GM18507 (cell line): Measurements from ENCODE around the gene NUP93.

ENCODE experiments used
- DNase-seq: peaks from one replicate; pipeline ENCODE4 v3.0.0; 2011; ENCODE audit warnings: low read depth; ENCODE audit not compliant: insufficient read length; ENCODE audit errors: extremely low spot score
- FAIRE-seq: peaks from 2 replicates; lab custom pipeline; 2011; peaks lifted over from hg19 to GRCh38; lab: Jason Lieb, UNC

Gene NUP93

GRCh38 chr16:56729735-56730662 is at the start of gene NUP93:
Gene NUP93, plus strand, starts transcription at chr16:56730129. Its CDS starts 18,119 bp downstream, at chr16:56748248.
- peak; percentile 92 for DNase-seq
- peak; percentile 63 for FAIRE-seq

- peak; percentile 89 for DNase-seq
- peak; percentile 95 for FAIRE-seq
These were observed 47.8 kb upstream of the NUP93 start, which contains the start of gene MT1X for GRCh38 chr16:56681939-56682702. Gene MT1X, plus strand, starts transcription at chr16:56682470. Its CDS starts 71 bp downstream, at chr16:56682541.

GRCh38 chr16:56682703-56683397 is 47.1 kb upstream of the NUP93 start:
- FAIRE-seq (no peak), DNase-seq (no peak)

- FAIRE-seq (no peak), DNase-seq (no peak)
These were observed 46.3 kb upstream of the NUP93 start for GRCh38 chr16:56683424-56684172.

- FAIRE-seq, result no peak
These were observed 45.5 kb upstream of the NUP93 start for GRCh38 chr16:56684256-56684925.

GRCh38 chr16:56684926-56685590 is 44.9 kb upstream of the NUP93 start:
- no peak for DNase-seq
- FAIRE-seq, result no peak

More at GRCh38 chr16:56684256-56684925, 45.5 kb upstream of the NUP93 start:
- no peak for DNase-seq

GRCh38 chr16:56686758-56687157 is 43.2 kb upstream of the NUP93 start:
- no peak for FAIRE-seq
- no peak for DNase-seq

- FAIRE-seq (no peak), DNase-seq (no peak)
These were observed 41.2 kb upstream of the NUP93 start for GRCh38 chr16:56688762-56689161.

- no peak for DNase-seq
- no peak for FAIRE-seq
These were observed 40.8 kb upstream of the NUP93 start for GRCh38 chr16:56689171-56689570.

- FAIRE-seq, result no peak
- DNase-seq, result no peak
These were observed 39.4 kb upstream of the NUP93 start for GRCh38 chr16:56690420-56691122.

- no peak for FAIRE-seq
- no peak for DNase-seq
These were observed 38.0 kb upstream of the NUP93 start for GRCh38 chr16:56691885-56692284.

- DNase-seq (no peak), FAIRE-seq (no peak)
These were observed 34.7 kb upstream of the NUP93 start for GRCh38 chr16:56695246-56695645.

GRCh38 chr16:56697456-56698155 is 32.3 kb upstream of the NUP93 start:
- FAIRE-seq, result no peak

GRCh38 chr16:56700195-56700594 is 29.7 kb upstream of the NUP93 start:
- FAIRE-seq (no peak), DNase-seq (no peak)

More at GRCh38 chr16:56697456-56698155, 32.3 kb upstream of the NUP93 start:
- DNase-seq, result no peak

GRCh38 chr16:56700631-56701030 is 29.3 kb upstream of the NUP93 start:
- no peak for DNase-seq

GRCh38 chr16:56701534-56701933 is 28.4 kb upstream of the NUP93 start:
- no peak for DNase-seq
- no peak for FAIRE-seq

More at GRCh38 chr16:56700631-56701030, 29.3 kb upstream of the NUP93 start:
- FAIRE-seq, result no peak

- FAIRE-seq (no peak), DNase-seq (no peak)
These were observed 27.1 kb upstream of the NUP93 start for GRCh38 chr16:56702836-56703235.
